Ishikawa (cell line): ENCODE results near the gene SNTG2.

Experiments used
- CEBPB ChIP-seq: IDR thresholded peaks from 2 replicates; pipeline ENCODE4 v1.6.1; 2012
- CREB1 ChIP-seq: IDR thresholded peaks from 2 replicates; pipeline ENCODE4 v1.6.1; 2012; ENCODE audit warnings: low read depth
- EGR1 ChIP-seq: IDR thresholded peaks from 2 replicates; pipeline ENCODE4 v1.6.1; 2012
- EP300 ChIP-seq: IDR thresholded peaks from 2 replicates; pipeline ENCODE4 v1.6.1; 2012; ENCODE audit warnings: borderline replicate concordance
- FOXM1 ChIP-seq: IDR thresholded peaks from 2 replicates; pipeline ENCODE4 v1.6.1; 2012; ENCODE audit warnings: low read depth, borderline replicate concordance
- NFIC ChIP-seq: IDR thresholded peaks from 2 replicates; pipeline ENCODE4 v1.6.1; 2012
- RAD21 ChIP-seq: IDR thresholded peaks from 2 replicates; pipeline ENCODE4 v1.6.1; 2012; ENCODE audit warnings: low read depth
- TAF1 ChIP-seq: IDR thresholded peaks from 2 replicates; pipeline ENCODE4 v1.6.1; 2012; ENCODE audit warnings: low read depth, mild to moderate bottlenecking
- TCF12 ChIP-seq: IDR thresholded peaks from 2 replicates; pipeline ENCODE4 v1.6.1; 2012; ENCODE audit warnings: low read depth
- TEAD4 ChIP-seq: IDR thresholded peaks from 2 replicates; pipeline ENCODE4 v1.6.1; 2012
- YY1 ChIP-seq: IDR thresholded peaks from 2 replicates; pipeline ENCODE4 v1.6.1; 2012; ENCODE audit warnings: low read depth
- ZBTB7A ChIP-seq: IDR thresholded peaks from 2 replicates; pipeline ENCODE4 v1.6.1; 2012; ENCODE audit warnings: low read depth
- TF ChIP-seq, protein P1 (sequence below): IDR thresholded peaks from 2 replicates; pipeline ENCODE4 v1.6.1; 2012
- TF ChIP-seq, protein P2 (sequence below): IDR thresholded peaks from 2 replicates; pipeline ENCODE4 v1.6.1; 2012
- TF ChIP-seq, protein P3 (sequence below): IDR thresholded peaks from 2 replicates; pipeline ENCODE4 v1.6.1; 2012; ENCODE audit warnings: low read depth, mild to moderate bottlenecking

SNTG2 gene

DNA sequence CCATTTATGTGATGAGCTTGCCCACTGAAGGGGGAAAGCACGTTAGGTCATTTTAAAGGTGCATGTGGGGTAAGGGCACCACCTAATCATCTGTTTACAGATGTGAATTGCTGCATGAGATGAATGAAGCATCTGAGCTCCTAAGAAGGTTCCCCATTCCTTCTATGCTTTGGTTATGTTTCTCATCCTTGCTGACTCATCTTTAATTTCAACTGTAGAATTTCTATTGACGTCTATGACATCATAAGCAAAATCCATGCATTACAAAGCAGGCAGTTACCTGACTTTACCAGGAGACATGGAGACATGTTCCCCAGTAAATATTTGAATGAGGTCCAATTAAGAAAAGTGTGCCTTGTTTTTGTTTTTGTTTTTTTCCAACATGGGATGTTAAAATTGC, 2.8 kb downstream of the SNTG2 start:
- TF ChIP-seq CEBPB (no peak), TEAD4 (no peak), EP300 (no peak), CREB1 (no peak), TCF12 (no peak), YY1 (no peak), NFIC (no peak), FOXM1 (no peak), EGR1 (no peak), RAD21 (no peak), TAF1 (no peak), ZBTB7A (no peak)
- TF ChIP-seq, protein P1, sequence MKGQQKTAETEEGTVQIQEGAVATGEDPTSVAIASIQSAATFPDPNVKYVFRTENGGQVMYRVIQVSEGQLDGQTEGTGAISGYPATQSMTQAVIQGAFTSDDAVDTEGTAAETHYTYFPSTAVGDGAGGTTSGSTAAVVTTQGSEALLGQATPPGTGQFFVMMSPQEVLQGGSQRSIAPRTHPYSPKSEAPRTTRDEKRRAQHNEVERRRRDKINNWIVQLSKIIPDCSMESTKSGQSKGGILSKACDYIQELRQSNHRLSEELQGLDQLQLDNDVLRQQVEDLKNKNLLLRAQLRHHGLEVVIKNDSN = no peak
- TF ChIP-seq, protein P2, sequence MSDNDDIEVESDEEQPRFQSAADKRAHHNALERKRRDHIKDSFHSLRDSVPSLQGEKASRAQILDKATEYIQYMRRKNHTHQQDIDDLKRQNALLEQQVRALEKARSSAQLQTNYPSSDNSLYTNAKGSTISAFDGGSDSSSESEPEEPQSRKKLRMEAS = no peak
- TF ChIP-seq, protein P3, sequence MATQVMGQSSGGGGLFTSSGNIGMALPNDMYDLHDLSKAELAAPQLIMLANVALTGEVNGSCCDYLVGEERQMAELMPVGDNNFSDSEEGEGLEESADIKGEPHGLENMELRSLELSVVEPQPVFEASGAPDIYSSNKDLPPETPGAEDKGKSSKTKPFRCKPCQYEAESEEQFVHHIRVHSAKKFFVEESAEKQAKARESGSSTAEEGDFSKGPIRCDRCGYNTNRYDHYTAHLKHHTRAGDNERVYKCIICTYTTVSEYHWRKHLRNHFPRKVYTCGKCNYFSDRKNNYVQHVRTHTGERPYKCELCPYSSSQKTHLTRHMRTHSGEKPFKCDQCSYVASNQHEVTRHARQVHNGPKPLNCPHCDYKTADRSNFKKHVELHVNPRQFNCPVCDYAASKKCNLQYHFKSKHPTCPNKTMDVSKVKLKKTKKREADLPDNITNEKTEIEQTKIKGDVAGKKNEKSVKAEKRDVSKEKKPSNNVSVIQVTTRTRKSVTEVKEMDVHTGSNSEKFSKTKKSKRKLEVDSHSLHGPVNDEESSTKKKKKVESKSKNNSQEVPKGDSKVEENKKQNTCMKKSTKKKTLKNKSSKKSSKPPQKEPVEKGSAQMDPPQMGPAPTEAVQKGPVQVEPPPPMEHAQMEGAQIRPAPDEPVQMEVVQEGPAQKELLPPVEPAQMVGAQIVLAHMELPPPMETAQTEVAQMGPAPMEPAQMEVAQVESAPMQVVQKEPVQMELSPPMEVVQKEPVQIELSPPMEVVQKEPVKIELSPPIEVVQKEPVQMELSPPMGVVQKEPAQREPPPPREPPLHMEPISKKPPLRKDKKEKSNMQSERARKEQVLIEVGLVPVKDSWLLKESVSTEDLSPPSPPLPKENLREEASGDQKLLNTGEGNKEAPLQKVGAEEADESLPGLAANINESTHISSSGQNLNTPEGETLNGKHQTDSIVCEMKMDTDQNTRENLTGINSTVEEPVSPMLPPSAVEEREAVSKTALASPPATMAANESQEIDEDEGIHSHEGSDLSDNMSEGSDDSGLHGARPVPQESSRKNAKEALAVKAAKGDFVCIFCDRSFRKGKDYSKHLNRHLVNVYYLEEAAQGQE = no peak

DNA sequence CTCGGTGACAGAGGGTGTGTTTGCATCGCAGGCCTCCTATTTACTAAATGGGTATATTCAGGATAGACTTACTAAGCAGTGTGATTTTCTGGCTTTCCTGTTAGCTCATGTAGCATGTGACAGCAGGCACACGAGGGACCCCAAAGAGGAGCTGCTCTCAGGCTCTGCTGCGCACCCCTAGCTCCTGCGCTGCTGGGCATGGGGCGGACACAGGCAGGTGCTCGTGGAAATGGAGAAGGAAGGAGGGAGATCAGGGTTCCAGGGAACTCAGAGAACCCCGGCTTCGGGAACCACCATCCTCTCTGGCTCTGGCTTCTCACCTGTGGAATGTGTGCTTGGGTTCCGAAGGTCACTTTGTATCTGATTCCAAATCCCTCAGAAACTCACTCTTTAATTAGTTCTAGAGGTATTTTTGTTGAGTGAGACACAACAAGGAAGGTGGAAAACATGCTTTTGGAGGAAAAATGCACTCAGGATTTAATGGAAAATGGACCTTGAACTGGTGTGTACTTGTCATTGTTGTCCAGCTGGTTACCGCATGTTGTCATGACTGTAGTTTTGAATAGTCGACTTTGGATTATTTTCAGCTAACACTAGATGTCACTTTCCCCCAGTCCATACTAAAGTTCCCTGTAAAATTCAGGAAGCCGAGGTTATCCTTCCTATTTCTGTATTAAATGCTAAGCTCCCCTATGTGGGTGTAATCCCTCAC, 3.5 kb downstream of the SNTG2 start:
- TF ChIP-seq ZBTB7A (no peak), RAD21 (peak; percentile 34; the same call in 1 of the 2 replicates), NFIC (no peak)
- TF ChIP-seq, protein P3 = no peak

DNA sequence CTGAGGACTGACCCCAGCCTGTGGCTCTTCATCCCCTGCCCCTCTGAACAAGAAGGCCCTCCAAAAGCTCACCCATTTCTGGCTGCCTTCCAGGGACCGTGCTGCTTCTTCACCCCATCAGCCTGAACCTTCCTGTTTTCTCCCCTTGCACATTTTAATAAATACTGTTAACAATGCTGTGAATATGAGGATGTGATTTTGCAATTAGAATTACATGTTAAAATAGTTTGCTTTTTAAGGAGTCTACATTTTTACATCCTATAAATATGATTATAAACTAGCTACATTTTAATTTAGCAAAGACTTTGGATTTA, 4.0 kb downstream of the SNTG2 start:
- no peak for TF ChIP-seq CREB1
- TF ChIP-seq TCF12 = no peak
- TF ChIP-seq FOXM1 = no peak
- no peak for TF ChIP-seq RAD21
- TF ChIP-seq, protein P1 = no peak
- TF ChIP-seq, protein P3 = no peak
- TF ChIP-seq YY1 = no peak
- TF ChIP-seq TAF1 = no peak
- TF ChIP-seq EP300 = no peak
- no peak for TF ChIP-seq ZBTB7A
- TF ChIP-seq TEAD4 = no peak
- no peak for TF ChIP-seq NFIC
- TF ChIP-seq, protein P2 = no peak
- no peak for TF ChIP-seq CEBPB
- TF ChIP-seq EGR1 = no peak

DNA sequence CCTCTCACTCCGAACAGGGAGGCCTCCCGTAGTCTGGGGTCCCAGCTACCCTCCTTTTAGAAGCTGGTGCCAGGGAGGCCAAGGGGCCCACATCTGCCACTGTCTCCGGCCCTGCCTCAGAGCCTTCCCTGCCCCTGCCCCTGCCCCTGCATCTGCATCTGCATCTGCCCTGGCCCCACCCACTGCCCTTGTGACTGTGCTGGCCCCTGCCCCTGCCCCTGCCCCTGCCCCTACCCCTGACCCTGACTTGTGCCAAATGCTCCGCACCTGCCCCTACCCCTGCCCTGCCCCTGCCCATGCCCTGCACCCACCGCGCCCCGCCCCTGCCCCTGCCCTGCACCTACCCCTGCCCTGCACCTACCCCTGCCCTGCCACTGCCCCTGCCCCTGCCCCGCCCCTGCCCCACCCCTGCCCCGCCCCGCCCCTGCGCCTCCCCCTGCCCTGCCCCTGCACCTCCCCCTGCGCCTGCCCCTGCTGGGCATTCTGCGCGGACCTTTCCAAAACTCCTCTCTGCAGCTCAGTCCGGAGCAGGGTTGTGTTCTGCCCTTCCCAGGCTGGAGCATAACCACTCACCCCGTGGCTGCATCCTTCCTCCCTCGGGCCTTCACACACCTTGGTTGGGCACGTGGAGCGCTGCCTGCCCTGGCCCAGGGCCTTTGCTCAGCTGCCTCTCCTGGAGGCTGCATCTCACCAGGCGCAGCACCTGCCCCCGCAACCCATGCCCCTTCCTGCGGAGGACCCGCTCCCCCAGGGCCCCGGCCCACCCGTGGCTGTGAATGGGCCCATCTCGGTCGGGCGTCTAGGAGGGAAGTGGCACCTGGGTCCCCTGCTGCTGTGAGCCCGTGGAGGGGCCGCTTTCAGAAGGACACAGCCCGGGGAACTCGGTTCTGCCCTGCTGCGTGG, 5.4 kb downstream of the SNTG2 start:
- TF ChIP-seq, protein P3 = no peak
- TF ChIP-seq TEAD4 (no peak), CEBPB (no peak), ZBTB7A (no peak), FOXM1 (no peak), RAD21 (no peak), YY1 (no peak), EP300 (no peak), CREB1 (no peak), TAF1 (no peak), EGR1 (no peak)
